Measurements from ENCODE around the gene ENOX2. TPM values are rescaled to one million over a fixed set of nuclear protein-coding genes. Genes with fewer than 3 reads are reported as not detected.

ENOX2 gene, protein sequence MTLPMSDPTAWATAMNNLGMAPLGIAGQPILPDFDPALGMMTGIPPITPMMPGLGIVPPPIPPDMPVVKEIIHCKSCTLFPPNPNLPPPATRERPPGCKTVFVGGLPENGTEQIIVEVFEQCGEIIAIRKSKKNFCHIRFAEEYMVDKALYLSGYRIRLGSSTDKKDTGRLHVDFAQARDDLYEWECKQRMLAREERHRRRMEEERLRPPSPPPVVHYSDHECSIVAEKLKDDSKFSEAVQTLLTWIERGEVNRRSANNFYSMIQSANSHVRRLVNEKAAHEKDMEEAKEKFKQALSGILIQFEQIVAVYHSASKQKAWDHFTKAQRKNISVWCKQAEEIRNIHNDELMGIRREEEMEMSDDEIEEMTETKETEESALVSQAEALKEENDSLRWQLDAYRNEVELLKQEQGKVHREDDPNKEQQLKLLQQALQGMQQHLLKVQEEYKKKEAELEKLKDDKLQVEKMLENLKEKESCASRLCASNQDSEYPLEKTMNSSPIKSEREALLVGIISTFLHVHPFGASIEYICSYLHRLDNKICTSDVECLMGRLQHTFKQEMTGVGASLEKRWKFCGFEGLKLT
- total RNA-seq (10 to 100 TPM; 11.8 to 31.7 (median 20.9) TPM), polyA plus RNA-seq (10 to 100 TPM in 1 of 3 donors, 1 to 10 TPM in 2; 3.4 to 18.1 (median 4.5) TPM)
- long read RNA-seq, donor 1, result 0 reads
- long read RNA-seq, donor 2, partial matches to known transcripts, result 0 of 1 reads
- long read RNA-seq, donor 2, other reads (novel, unspliced or antisense), result 0 of 1 reads
- long read RNA-seq, donor 3, result 0 reads
- long read RNA-seq, donor 4, full-length matches to known transcripts, result 4 of 16 reads
- long read RNA-seq, donor 4, partial matches to known transcripts, result 8 of 16 reads
- long read RNA-seq, donor 4, other reads (novel, unspliced or antisense), result 4 of 16 reads
- long read RNA-seq, donor 5, full-length matches to known transcripts, result 17 of 24 reads
- long read RNA-seq, donor 5, partial matches to known transcripts, result 2 of 24 reads
- long read RNA-seq, donor 5, other reads (novel, unspliced or antisense), result 5 of 24 reads
- long read RNA-seq, donor 6, partial matches to known transcripts, result 6 of 13 reads
- long read RNA-seq, donor 6, other reads (novel, unspliced or antisense), result 4 of 13 reads
- long read RNA-seq, donor 7, result 0 reads
- long read RNA-seq, donor 8, full-length matches to known transcripts, result 2 of 2 reads
- long read RNA-seq, donor 8, partial matches to known transcripts, result 0 of 2 reads
- long read RNA-seq, donor 8, other reads (novel, unspliced or antisense), result 0 of 2 reads
- long read RNA-seq, donor 9, result 0 reads
- long read RNA-seq, donor 10, result 0 reads

DNA sequence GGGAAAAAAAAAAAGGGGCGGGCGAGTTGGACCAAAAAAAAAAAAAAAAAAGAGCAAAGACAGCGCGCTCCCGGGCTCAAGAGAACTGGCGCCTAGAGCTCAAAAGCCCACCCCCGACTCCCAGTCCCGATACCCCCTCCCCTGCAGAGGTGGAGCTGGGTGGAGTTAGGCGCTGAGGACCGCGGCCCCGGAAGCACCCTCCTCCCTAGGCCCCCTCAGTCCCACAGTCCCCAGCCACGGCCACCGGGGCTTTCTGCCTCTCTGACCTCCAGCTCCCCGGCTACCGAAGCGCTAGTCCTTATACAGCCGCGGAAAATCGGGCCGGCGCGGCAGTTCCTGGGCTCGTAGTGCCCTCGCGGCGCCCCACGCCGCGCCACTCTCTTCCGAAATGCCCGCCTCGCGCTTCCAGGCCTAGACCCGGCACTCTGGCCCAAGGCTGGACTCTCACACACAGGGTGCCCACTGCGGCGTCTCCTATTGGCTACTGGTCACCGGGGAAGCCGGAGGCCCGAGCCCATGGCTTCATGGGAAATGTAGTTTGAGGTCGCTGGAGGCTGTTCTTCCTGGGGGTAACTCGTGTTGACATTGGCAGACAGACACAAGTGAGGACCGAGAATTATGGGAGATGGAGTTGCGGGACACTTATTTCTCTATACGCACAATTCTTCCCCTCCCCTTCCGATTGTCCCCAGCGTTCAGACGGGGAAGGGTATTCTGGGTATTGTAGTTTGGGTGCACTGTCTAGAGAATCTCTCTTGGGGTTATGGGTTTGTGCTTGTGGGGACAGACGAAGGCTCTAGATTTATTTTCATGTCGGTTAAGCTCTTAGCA is at the start of gene ENOX2:
Gene ENOX2 (minus strand): TSS at position 427 of the 831 bp plus-strand sequence. CDS start 199,993 bp downstream, outside the sequence.
- Histone ChIP-seq H3K27me3 (no peaks in the 10 kb centered on the region), H3K9me3 (replicated peaks in 1 of 3) (no peaks in the 10 kb centered on the region), H3K4me1 (replicated peaks in 1 of 2) (no peaks in the 10 kb centered on the region), H3K27ac (peak within 1 kb of the TSS in 3 of 5 donors; percentile 46 to 91 (median 86)), H3K4me3 (peak within 1 kb of the TSS in 2 of 4 donors; percentile 35 to 62), H3K36me3 (replicated peaks in 1 of 2) (no peaks in the 10 kb centered on the region)
- WGBS, 4 donors, result 0 to 31% (median 13%) methylated on average over 17 to 48 of the region's 50 CpGs
- peak; percentile 91 to 97 (median 96) for DNase-seq
- TF ChIP-seq, protein P1, sequence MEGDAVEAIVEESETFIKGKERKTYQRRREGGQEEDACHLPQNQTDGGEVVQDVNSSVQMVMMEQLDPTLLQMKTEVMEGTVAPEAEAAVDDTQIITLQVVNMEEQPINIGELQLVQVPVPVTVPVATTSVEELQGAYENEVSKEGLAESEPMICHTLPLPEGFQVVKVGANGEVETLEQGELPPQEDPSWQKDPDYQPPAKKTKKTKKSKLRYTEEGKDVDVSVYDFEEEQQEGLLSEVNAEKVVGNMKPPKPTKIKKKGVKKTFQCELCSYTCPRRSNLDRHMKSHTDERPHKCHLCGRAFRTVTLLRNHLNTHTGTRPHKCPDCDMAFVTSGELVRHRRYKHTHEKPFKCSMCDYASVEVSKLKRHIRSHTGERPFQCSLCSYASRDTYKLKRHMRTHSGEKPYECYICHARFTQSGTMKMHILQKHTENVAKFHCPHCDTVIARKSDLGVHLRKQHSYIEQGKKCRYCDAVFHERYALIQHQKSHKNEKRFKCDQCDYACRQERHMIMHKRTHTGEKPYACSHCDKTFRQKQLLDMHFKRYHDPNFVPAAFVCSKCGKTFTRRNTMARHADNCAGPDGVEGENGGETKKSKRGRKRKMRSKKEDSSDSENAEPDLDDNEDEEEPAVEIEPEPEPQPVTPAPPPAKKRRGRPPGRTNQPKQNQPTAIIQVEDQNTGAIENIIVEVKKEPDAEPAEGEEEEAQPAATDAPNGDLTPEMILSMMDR (IDR thresholded peaks at IDR 0.05), result peak in 4 of 6 experiments; percentile 12 to 37 (median 28)
- peak; percentile 86 to 90 for TF ChIP-seq POLR2A (IDR thresholded peaks at IDR 0.05)
- intact Hi-C loops (cut with DNase I), result no loop called here

DNA sequence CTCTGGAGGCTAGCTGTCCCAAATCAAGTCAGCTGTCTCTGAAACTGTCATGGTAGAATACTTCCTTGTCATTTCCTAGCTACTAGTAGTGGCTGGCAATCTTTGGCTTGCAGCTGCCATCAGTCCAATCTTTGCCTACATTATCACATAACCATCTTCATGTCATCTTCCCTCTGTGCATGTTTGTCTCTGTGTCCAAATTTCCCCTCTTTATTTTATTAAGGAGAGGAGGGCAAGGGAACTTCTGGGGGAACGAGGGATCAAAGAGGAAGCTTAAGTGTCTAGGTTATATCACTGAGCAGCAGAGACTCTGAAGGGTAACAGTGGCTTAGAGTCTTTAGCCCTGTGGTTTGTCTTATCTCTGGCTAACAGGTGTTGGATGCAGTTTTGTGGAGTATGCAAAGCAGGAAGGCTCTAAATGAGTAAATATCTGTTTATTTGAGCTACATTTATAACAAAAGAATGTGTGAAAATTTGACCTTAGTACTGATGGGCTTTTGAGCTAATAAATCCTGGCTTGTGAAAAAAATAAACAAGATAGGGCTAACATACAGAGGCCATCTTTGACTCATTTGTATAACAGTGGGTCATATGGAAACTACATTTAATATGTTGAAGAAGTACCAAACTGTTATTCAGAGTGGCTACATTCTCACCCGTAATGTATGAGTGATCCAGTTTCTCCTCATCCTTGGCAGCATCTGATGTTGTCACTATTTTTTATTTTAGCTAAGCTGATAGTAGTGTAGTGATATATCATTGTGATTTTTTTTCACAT is 49.4 kb upstream of the ENOX2 start:
- TF ChIP-seq, protein P1 (IDR thresholded peaks at IDR 0.05), result no peak
- TF ChIP-seq POLR2A (IDR thresholded peaks at IDR 0.05), result no peak
- WGBS, 4 donors, result 39 to 61% (median 48%) methylated on average over 2 of the region's 2 CpGs

DNA sequence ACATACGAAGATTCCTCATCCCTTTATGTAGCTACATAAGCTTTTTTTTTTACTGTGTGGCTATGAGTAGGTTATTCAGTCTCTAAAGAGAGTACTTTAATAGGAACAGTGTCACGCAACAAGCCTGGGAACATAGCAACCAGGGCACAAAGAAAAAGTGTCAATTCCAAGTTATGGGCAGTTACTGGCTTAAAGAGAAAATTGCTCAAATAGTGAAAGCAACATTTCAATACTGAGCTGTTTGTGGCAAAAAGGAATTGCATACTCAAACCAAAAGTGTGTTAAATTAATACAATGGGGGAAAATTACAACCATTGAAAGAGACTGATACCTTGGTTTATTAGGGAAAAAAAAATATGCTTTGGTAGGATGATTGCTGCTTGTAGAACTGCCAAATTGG is 41.2 kb upstream of the ENOX2 start:
- no peak for DNase-seq
- intact Hi-C loops (cut with DNase I), result no loop called here
- Histone ChIP-seq H3K9me3 (replicated peaks in 1 of 3) (peaks cover 0 to 10% (median 0%) of the 10 kb centered on the region in 3 donors), H3K36me3 (replicated peaks in 1 of 2) (no peaks in the 10 kb centered on the region), H3K27me3 (peaks cover 42% of the 10 kb centered on the region), H3K4me3 (no peak overlapping the region), H3K27ac (no peak overlapping the region), H3K4me1 (replicated peaks in 1 of 2) (no peaks in the 10 kb centered on the region)
- TF ChIP-seq, protein P1 (IDR thresholded peaks at IDR 0.05), result no peak
- TF ChIP-seq POLR2A (IDR thresholded peaks at IDR 0.05), result no peak
- 51 to 62% (median 57%) methylated on average over 2 of the region's 2 CpGs for WGBS, 4 donors

More for the DNA sequence above, 49.4 kb upstream of the ENOX2 start:
- Histone ChIP-seq H3K9me3 (replicated peaks in 1 of 3) (peaks cover 0 to 7% (median 0%) of the 10 kb centered on the region in 3 donors), H3K4me1 (replicated peaks in 1 of 2) (no peaks in the 10 kb centered on the region), H3K27me3 (peaks cover 6% of the 10 kb centered on the region), H3K36me3 (replicated peaks in 1 of 2) (no peaks in the 10 kb centered on the region), H3K27ac (no peak overlapping the region), H3K4me3 (no peak overlapping the region)
- DNase-seq, result no peak
- intact Hi-C loops (cut with DNase I), result no loop called here

Data from adrenal gland (tissue), 19 donors.